Measurements from ENCODE around the gene NREP.
"Not testable (repeated sequence)": the region's sequence is repeated elsewhere in the genome, so short reads cannot be mapped to it uniquely, and the experiment has no call there.

Gene NREP

GRCh38 chr5:111730659-111731382, 26.2 kb downstream of the NREP start:
- Histone ChIP-seq H3K4me3 (no peak overlapping the region), H3K27ac (no peak overlapping the region), H3K9me3 (ENCODE audit: low read depth, low read length) (no peaks in the 10 kb centered on the region), H3K9ac (ENCODE audit: insufficient read length) (no peak overlapping the region), H3K36me3 (ENCODE audit: insufficient read depth, low read length) (peaks cover 65% of the 10 kb centered on the region)
- TF ChIP-seq FOXP2 (optimal IDR thresholded peaks at IDR 0.05; ENCODE audit: control extremely low read depth, extremely low read length, insufficient read depth) (no peak), POLR2AphosphoS5 (IDR thresholded peaks at IDR 0.05; ENCODE audit: borderline replicate concordance, low read depth, low read length) (no peak), EZH2 (IDR thresholded peaks at IDR 0.05) (no peak)
- no peak for DNase-seq (ENCODE audit: low read depth, low spot score)

GRCh38 chr5:111728941-111729340, 28.1 kb downstream of the NREP start:
- no peak for TF ChIP-seq POLR2AphosphoS5 (IDR thresholded peaks at IDR 0.05; ENCODE audit: borderline replicate concordance, low read depth, low read length)
- DNase-seq (ENCODE audit: low read depth, low spot score): no peak
- Histone ChIP-seq H3K9ac (ENCODE audit: insufficient read length) (no peak overlapping the region), H3K36me3 (ENCODE audit: insufficient read depth, low read length) (peaks cover 46% of the 10 kb centered on the region), H3K4me3 (no peak overlapping the region), H3K9me3 (ENCODE audit: low read depth, low read length) (no peaks in the 10 kb centered on the region), H3K27ac (no peak overlapping the region)

- Histone ChIP-seq H3K9ac (ENCODE audit: insufficient read length) (no peak overlapping the region), H3K36me3 (ENCODE audit: insufficient read depth, low read length) (peaks cover 31% of the 10 kb centered on the region), H3K27ac (no peak overlapping the region), H3K4me3 (no peak overlapping the region), H3K9me3 (ENCODE audit: low read depth, low read length) (no peaks in the 10 kb centered on the region)
- no peak for DNase-seq (ENCODE audit: low read depth, low spot score)
- no peak for TF ChIP-seq POLR2AphosphoS5 (IDR thresholded peaks at IDR 0.05; ENCODE audit: borderline replicate concordance, low read depth, low read length)
- no peak for TF ChIP-seq EZH2 (IDR thresholded peaks at IDR 0.05)
- no peak for TF ChIP-seq FOXP2 (optimal IDR thresholded peaks at IDR 0.05; ENCODE audit: control extremely low read depth, extremely low read length, insufficient read depth)
These were observed 30.0 kb downstream of the NREP start for GRCh38 chr5:111726986-111727385.

GRCh38 chr5:111722140-111722539, 34.9 kb downstream of the NREP start:
- TF ChIP-seq FOXP2 (optimal IDR thresholded peaks at IDR 0.05; ENCODE audit: control extremely low read depth, extremely low read length, insufficient read depth): no peak
- no peak for TF ChIP-seq EZH2 (IDR thresholded peaks at IDR 0.05)
- no peak for TF ChIP-seq POLR2AphosphoS5 (IDR thresholded peaks at IDR 0.05; ENCODE audit: borderline replicate concordance, low read depth, low read length)
- Histone ChIP-seq H3K4me3 (no peak overlapping the region), H3K36me3 (ENCODE audit: insufficient read depth, low read length) (peaks cover 2% of the 10 kb centered on the region), H3K9me3 (ENCODE audit: low read depth, low read length) (no peaks in the 10 kb centered on the region), H3K9ac (ENCODE audit: insufficient read length) (no peak overlapping the region), H3K27ac (no peak overlapping the region)
- no peak for DNase-seq (ENCODE audit: low read depth, low spot score)

GRCh38 chr5:111720333-111720890, 36.6 kb downstream of the NREP start:
- no peak for TF ChIP-seq EZH2 (IDR thresholded peaks at IDR 0.05)
- TF ChIP-seq POLR2AphosphoS5 (IDR thresholded peaks at IDR 0.05; ENCODE audit: borderline replicate concordance, low read depth, low read length): no peak
- no peak for TF ChIP-seq FOXP2 (optimal IDR thresholded peaks at IDR 0.05; ENCODE audit: control extremely low read depth, extremely low read length, insufficient read depth)
- Histone ChIP-seq H3K36me3 (ENCODE audit: insufficient read depth, low read length) (no peaks in the 10 kb centered on the region), H3K27ac (no peak overlapping the region), H3K9ac (ENCODE audit: insufficient read length) (no peak overlapping the region), H3K4me3 (no peak overlapping the region), H3K9me3 (ENCODE audit: low read depth, low read length) (no peaks in the 10 kb centered on the region)
- no peak for DNase-seq (ENCODE audit: low read depth, low spot score)

- Histone ChIP-seq H3K4me3 (no peak overlapping the region), H3K27ac (no peak overlapping the region)
These were observed 37.2 kb downstream of the NREP start for GRCh38 chr5:111719773-111720172.

GRCh38 chr5:111716789-111717188, 40.2 kb downstream of the NREP start:
- not testable (repeated sequence) for H3K4me3 ChIP-seq; H3K9ac ChIP-seq (ENCODE audit: insufficient read length); DNase-seq (ENCODE audit: low read depth, low spot score); H3K9me3 ChIP-seq (ENCODE audit: low read depth, low read length); H3K36me3 ChIP-seq (ENCODE audit: insufficient read depth, low read length); H3K27ac ChIP-seq

More at GRCh38 chr5:111719773-111720172, 37.2 kb downstream of the NREP start:
- TF ChIP-seq POLR2AphosphoS5 (IDR thresholded peaks at IDR 0.05; ENCODE audit: borderline replicate concordance, low read depth, low read length): no peak
- TF ChIP-seq EZH2 (IDR thresholded peaks at IDR 0.05): no peak
- TF ChIP-seq FOXP2 (optimal IDR thresholded peaks at IDR 0.05; ENCODE audit: control extremely low read depth, extremely low read length, insufficient read depth): no peak
- Histone ChIP-seq H3K9me3 (ENCODE audit: low read depth, low read length) (no peaks in the 10 kb centered on the region), H3K36me3 (ENCODE audit: insufficient read depth, low read length) (no peaks in the 10 kb centered on the region), H3K9ac (ENCODE audit: insufficient read length) (no peak overlapping the region)
- DNase-seq (ENCODE audit: low read depth, low spot score): no peak

- Histone ChIP-seq H3K27ac (no peak overlapping the region), H3K9me3 (ENCODE audit: low read depth, low read length) (no peaks in the 10 kb centered on the region), H3K36me3 (ENCODE audit: insufficient read depth, low read length) (no peaks in the 10 kb centered on the region), H3K4me3 (no peak overlapping the region), H3K9ac (ENCODE audit: insufficient read length) (no peak overlapping the region)
- no peak for TF ChIP-seq FOXP2 (optimal IDR thresholded peaks at IDR 0.05; ENCODE audit: control extremely low read depth, extremely low read length, insufficient read depth)
- no peak for TF ChIP-seq POLR2AphosphoS5 (IDR thresholded peaks at IDR 0.05; ENCODE audit: borderline replicate concordance, low read depth, low read length)
- no peak for DNase-seq (ENCODE audit: low read depth, low spot score)
These were observed 49.3 kb downstream of the NREP start for GRCh38 chr5:111707630-111708164.

- Histone ChIP-seq H3K27ac (no peak overlapping the region), H3K9me3 (ENCODE audit: low read depth, low read length) (no peaks in the 10 kb centered on the region), H3K36me3 (ENCODE audit: insufficient read depth, low read length) (no peaks in the 10 kb centered on the region), H3K4me3 (no peak overlapping the region), H3K9ac (ENCODE audit: insufficient read length) (no peak overlapping the region)
- no peak for DNase-seq (ENCODE audit: low read depth, low spot score)
- no peak for TF ChIP-seq FOXP2 (optimal IDR thresholded peaks at IDR 0.05; ENCODE audit: control extremely low read depth, extremely low read length, insufficient read depth)
- no peak for TF ChIP-seq POLR2AphosphoS5 (IDR thresholded peaks at IDR 0.05; ENCODE audit: borderline replicate concordance, low read depth, low read length)
- TF ChIP-seq EZH2 (IDR thresholded peaks at IDR 0.05): no peak
These were observed 50.6 kb downstream of the NREP start for GRCh38 chr5:111706345-111706744.

All from SK-N-MC (cell line).